K562 (cell line): Measurements from ENCODE around the gene TMEFF1. TPM values are rescaled to one million over a fixed set of nuclear protein-coding genes. Genes with fewer than 3 reads are reported as not detected.

Experiments
- BHLHE40 ChIP-seq: IDR thresholded peaks from 2 replicates; pipeline ENCODE4 v1.6.1; 2011; ENCODE audit warnings: low read length, improper control_type of control experiment
- ELF1 ChIP-seq: fragments of 200-800 bp; sonication (Bioruptor generic); IDR thresholded peaks from 2 replicates; pipeline ENCODE4 v1.6.1; 2016; ENCODE audit warnings: missing genetic modification characterization, missing compliant biosample characterization
- HMG20B ChIP-seq: fragments of 250-450 bp; sonication (Bioruptor Pico); IDR thresholded peaks from 2 replicates; pipeline ENCODE4 v1.5.0; 2021; ENCODE audit warnings: mild to moderate bottlenecking
- JUNB ChIP-seq: fragments of 450-650 bp; formaldehyde crosslinking; conservative IDR thresholded peaks from 2 replicates; pipeline ENCODE4 v1.4.0; 2020; ENCODE audit warnings: mild to moderate bottlenecking
- KLF6 ChIP-seq: fragments of 250-450 bp; sonication (Bioruptor Pico); IDR thresholded peaks from 2 replicates; pipeline ENCODE4 v1.4.0; 2020; ENCODE audit warnings: mild to moderate bottlenecking, moderate library complexity, borderline replicate concordance
- NBN ChIP-seq: fragments of 450-650 bp; IDR thresholded peaks from 2 replicates; pipeline ENCODE4 v1.6.1; 2016; ENCODE audit warnings: low read depth, mild to moderate bottlenecking
- PHB ChIP-seq: fragments of 250-450 bp; sonication (Bioruptor Pico); IDR thresholded peaks from 2 replicates; pipeline ENCODE4 v1.5.0; 2021
- RB1 ChIP-seq: fragments of 450-650 bp; IDR thresholded peaks from 2 replicates; pipeline ENCODE4 v1.6.1; 2017; ENCODE audit warnings: low read depth, mild to moderate bottlenecking
- SETDB1 ChIP-seq: IDR thresholded peaks from one replicate; pipeline ENCODE4 v1.6.1; 2012; ENCODE audit warnings: low read length, control low read depth, inconsistent platforms
- SREBF1 ChIP-seq: fragments of 150-350 bp; IDR thresholded peaks from 2 replicates; pipeline ENCODE4 v1.6.1; 2014; ENCODE audit warnings: antibody characterized with exemption, low read depth, low read length, borderline replicate concordance
- YY1 ChIP-seq, 3 experiments: IDR thresholded peaks; 2 replicates each; pipeline ENCODE4 v1.6.1; 2011; ENCODE audit warnings: low read length in 2 of 3, mild to moderate bottlenecking in 2 of 3, moderate library complexity in 2 of 3, borderline replicate concordance in 1 of 3, control low read depth in 1 of 3, low read depth in 1 of 3; ENCODE audit not compliant: insufficient read depth in 3 of 3, insufficient replicate concordance in 2 of 3, control insufficient read depth in 1 of 3, insufficient read length in 1 of 3; ENCODE audit errors: extremely low read depth in 1 of 3
- ZBTB1 ChIP-seq: sonication (generic); formaldehyde crosslinking; IDR thresholded peaks from 2 replicates; pipeline ENCODE4 v1.8.1; 2023; ENCODE audit warnings: missing genetic modification reagents, low read depth, mild to moderate bottlenecking, borderline replicate concordance
- ZNF239 ChIP-seq: fragments of 250-450 bp; sonication (Bioruptor Pico); IDR thresholded peaks from 2 replicates; pipeline ENCODE4 v1.4.0; 2020; ENCODE audit warnings: mild to moderate bottlenecking
- ZNF408 ChIP-seq: fragments of 250-450 bp; sonication (Bioruptor Pico); IDR thresholded peaks from 2 replicates; pipeline ENCODE4 v1.4.0; 2020; ENCODE audit warnings: low read depth, mild to moderate bottlenecking, moderate library complexity
- ZNF778 ChIP-seq: fragments of 450-650 bp; formaldehyde crosslinking; IDR thresholded peaks from 2 replicates; pipeline ENCODE4 v1.4.0; 2020; ENCODE audit warnings: mild to moderate bottlenecking, moderate library complexity
- polyA plus RNA-seq, 8 experiments: library from polyadenylated mRNA; depleted of rRNA in 4 of 8; stranded (reverse) in 5 of 8; unstranded in 3 of 8; fragments of >200 nt; fragmentation: Nextera tagmentation in 2 of 8; fragmentation: Illumina TruSeq in 1 of 8; extraction: Ambion mirVana in 2 of 8; extraction: Trizol in 1 of 8; gene quantifications; 2 replicates each; pipeline versions ENCODE4 v1.2.1 to v1.2.3, GENCODE V29; 2011 to 2014; ENCODE audit warnings: inconsistent platforms in 1 of 8, missing spikeins in 1 of 8
- total RNA-seq, 7 experiments: library from RNA; depleted of rRNA in 6 of 7; stranded (reverse); fragments of >200 nt in 6 of 7; fragmentation: Illumina TruSeq in 2 of 7; extraction: Trizol in 2 of 7; gene quantifications; 2 replicates each; pipeline versions ENCODE4 v1.2.1 to v1.2.3, GENCODE V29; 2011 to 2021; ENCODE audit warnings: low replicate concordance in 1 of 7
- TF ChIP-seq, protein P1 (sequence below): fragments of 250-450 bp; sonication (Bioruptor Pico); IDR thresholded peaks from 2 replicates; pipeline ENCODE4 v1.5.0; 2022; ENCODE audit warnings: mild to moderate bottlenecking
- TF ChIP-seq, protein P2 (sequence below): fragments of 450-650 bp; formaldehyde crosslinking; IDR thresholded peaks from 2 replicates; pipeline ENCODE4 v1.4.0; 2020; ENCODE audit warnings: mild to moderate bottlenecking, moderate library complexity
- TF ChIP-seq, protein P3 (sequence below): fragments of 250-450 bp; sonication (Bioruptor Pico); IDR thresholded peaks from 2 replicates; pipeline ENCODE4 v1.5.0; 2021
- TF ChIP-seq, protein P4 (sequence below): fragments of 450-650 bp; IDR thresholded peaks from 2 replicates; pipeline ENCODE4 v1.6.1; 2016; ENCODE audit warnings: low read depth, mild to moderate bottlenecking, moderate library complexity
- TF ChIP-seq, protein P5 (sequence below): fragments of 250-450 bp; sonication (Bioruptor Pico); IDR thresholded peaks from 2 replicates; pipeline ENCODE4 v1.8.0; 2021; ENCODE audit warnings: moderate library complexity, mild to moderate bottlenecking, inconsistent platforms

TMEFF1 gene
- total and polyA plus RNA-seq, 9 of the 15 experiments (the other 6 are each of a cell fraction or from before 2014, with no cell fraction given) = 0.07 to 1.1 (median 0.28) TPM; not detected in 2

DNA sequence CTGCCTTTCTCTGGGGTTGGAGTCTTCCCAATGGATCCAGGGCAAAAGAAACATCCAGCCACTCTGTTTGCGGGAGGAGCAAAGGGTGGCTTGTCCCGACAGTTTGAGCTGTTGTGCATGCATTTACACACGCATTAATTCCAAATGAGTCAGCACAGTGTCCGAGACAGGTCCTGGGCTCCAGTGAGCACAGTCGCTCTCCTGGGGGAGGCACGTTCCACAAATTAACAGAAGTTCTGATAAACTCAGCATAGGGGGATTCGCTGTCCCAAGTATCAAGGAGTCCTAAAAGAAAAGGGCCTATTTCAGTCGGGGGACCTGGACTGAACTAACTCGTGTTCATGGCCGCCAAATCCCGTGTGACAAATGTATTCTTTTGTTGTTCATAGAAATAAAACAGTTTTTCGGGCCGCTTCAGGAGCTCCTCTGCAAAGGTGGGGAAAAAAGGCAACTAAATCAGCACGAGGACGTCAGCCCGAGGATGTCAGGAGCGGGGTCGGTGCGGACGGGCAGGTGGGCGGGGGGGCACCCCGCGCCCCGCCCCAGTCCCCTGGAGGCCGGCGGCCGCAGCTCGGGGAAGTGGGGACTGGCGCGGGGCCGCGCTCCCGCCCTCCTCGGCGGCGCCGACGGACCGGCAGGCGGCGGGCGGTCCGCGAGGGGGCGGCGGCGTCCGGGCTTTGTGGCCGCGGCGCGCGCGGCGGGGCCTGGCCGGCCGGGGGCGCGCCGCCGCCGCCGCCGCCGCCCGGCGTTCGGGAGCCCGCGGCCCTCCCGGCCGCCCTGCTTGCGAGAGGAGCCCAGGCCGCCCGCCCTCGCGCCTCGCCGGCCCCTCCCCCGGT, 46.2 kb upstream of the TMEFF1 start, which contains the start of gene MSANTD3 (continued):
- TF ChIP-seq, protein P1, sequence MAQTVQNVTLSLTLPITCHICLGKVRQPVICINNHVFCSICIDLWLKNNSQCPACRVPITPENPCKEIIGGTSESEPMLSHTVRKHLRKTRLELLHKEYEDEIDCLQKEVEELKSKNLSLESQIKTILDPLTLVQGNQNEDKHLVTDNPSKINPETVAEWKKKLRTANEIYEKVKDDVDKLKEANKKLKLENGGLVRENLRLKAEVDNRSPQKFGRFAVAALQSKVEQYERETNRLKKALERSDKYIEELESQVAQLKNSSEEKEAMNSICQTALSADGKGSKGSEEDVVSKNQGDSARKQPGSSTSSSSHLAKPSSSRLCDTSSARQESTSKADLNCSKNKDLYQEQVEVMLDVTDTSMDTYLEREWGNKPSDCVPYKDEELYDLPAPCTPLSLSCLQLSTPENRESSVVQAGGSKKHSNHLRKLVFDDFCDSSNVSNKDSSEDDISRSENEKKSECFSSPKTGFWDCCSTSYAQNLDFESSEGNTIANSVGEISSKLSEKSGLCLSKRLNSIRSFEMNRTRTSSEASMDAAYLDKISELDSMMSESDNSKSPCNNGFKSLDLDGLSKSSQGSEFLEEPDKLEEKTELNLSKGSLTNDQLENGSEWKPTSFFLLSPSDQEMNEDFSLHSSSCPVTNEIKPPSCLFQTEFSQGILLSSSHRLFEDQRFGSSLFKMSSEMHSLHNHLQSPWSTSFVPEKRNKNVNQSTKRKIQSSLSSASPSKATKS = no peak
- TF ChIP-seq BHLHE40 = peak; percentile 76
- TF ChIP-seq ZNF408 (CRISPR knock-in tag) = no peak
- TF ChIP-seq ELF1 (tag) = no peak
- peak in 2 of 3 experiments; percentile 67 for TF ChIP-seq YY1 (IDR thresholded peaks at IDR 0.05; ENCODE audit: borderline replicate concordance in 1 of 3, control insufficient read depth in 1 of 3, extremely low read depth in 1 of 3, insufficient read depth in 3 of 3, insufficient read length in 1 of 3, insufficient replicate concordance in 2 of 3, low read depth in 1 of 3, low read length in 2 of 3)
- TF ChIP-seq, protein P2, sequence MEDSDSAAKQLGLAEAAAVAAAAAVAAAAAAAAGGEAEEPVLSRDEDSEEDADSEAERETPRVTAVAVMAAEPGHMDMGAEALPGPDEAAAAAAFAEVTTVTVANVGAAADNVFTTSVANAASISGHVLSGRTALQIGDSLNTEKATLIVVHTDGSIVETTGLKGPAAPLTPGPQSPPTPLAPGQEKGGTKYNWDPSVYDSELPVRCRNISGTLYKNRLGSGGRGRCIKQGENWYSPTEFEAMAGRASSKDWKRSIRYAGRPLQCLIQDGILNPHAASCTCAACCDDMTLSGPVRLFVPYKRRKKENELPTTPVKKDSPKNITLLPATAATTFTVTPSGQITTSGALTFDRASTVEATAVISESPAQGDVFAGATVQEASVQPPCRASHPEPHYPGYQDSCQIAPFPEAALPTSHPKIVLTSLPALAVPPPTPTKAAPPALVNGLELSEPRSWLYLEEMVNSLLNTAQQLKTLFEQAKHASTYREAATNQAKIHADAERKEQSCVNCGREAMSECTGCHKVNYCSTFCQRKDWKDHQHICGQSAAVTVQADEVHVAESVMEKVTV (CRISPR knock-in tag) = peak; percentile 34; the same call in 1 of the 2 replicates
- TF ChIP-seq SREBF1 = no peak
- TF ChIP-seq PHB (CRISPR knock-in tag) = no peak
- no peak for TF ChIP-seq KLF6 (CRISPR knock-in tag)
- TF ChIP-seq HMG20B = no peak
- 0 out of 2 replicates have a peak, but pooled peaks have one; percentile 27 for TF ChIP-seq ZBTB1 (CRISPR knock-in tag)
- TF ChIP-seq ZNF239 (CRISPR knock-in tag) = no peak
- no peak for TF ChIP-seq JUNB (CRISPR knock-in tag)
- TF ChIP-seq NBN = 0 out of 2 replicates have a peak, but pooled peaks have one; percentile 72
- no peak for TF ChIP-seq SETDB1
- no peak for TF ChIP-seq ZNF778 (CRISPR knock-in tag)
- TF ChIP-seq, protein P3, sequence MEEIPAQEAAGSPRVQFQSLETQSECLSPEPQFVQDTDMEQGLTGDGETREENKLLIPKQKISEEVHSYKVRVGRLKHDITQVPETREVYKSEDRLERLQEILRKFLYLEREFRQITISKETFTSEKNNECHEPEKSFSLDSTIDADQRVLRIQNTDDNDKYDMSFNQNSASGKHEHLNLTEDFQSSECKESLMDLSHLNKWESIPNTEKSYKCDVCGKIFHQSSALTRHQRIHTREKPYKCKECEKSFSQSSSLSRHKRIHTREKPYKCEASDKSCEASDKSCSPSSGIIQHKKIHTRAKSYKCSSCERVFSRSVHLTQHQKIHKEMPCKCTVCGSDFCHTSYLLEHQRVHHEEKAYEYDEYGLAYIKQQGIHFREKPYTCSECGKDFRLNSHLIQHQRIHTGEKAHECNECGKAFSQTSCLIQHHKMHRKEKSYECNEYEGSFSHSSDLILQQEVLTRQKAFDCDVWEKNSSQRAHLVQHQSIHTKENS (CRISPR knock-in tag) = no peak
- TF ChIP-seq RB1 = peak; percentile 83
- TF ChIP-seq, protein P4, sequence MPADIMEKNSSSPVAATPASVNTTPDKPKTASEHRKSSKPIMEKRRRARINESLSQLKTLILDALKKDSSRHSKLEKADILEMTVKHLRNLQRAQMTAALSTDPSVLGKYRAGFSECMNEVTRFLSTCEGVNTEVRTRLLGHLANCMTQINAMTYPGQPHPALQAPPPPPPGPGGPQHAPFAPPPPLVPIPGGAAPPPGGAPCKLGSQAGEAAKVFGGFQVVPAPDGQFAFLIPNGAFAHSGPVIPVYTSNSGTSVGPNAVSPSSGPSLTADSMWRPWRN = no peak
- TF ChIP-seq, protein P5, sequence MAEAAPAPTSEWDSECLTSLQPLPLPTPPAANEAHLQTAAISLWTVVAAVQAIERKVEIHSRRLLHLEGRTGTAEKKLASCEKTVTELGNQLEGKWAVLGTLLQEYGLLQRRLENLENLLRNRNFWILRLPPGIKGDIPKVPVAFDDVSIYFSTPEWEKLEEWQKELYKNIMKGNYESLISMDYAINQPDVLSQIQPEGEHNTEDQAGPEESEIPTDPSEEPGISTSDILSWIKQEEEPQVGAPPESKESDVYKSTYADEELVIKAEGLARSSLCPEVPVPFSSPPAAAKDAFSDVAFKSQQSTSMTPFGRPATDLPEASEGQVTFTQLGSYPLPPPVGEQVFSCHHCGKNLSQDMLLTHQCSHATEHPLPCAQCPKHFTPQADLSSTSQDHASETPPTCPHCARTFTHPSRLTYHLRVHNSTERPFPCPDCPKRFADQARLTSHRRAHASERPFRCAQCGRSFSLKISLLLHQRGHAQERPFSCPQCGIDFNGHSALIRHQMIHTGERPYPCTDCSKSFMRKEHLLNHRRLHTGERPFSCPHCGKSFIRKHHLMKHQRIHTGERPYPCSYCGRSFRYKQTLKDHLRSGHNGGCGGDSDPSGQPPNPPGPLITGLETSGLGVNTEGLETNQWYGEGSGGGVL = no peak
